ENCODE results near the gene HLA-DOA.

DNA sequence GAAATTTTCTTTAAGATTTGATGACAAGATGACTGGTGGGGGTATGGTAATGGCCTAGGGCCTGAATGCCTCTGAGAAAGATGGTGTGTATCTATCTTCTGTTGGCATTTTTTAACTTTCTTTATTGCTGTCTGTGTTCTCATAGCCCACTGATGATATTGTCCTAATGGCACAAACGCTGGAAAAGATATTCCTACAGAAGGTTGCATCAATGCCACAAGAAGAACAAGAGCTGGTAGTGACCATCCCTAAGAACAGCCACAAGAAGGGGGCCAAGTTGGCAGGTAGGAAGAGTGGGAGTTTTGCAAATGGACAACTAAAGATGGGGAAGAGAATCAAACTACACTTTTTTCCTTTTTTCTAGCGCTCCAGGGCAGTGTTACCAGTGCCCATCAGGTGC lies 33.5 kb downstream of the HLA-DOA start:
- TF ChIP-seq CTCF (IDR thresholded peaks at IDR 0.05; ENCODE audit: insufficient read depth, low read length): no peak
- TF ChIP-seq REST (IDR thresholded peaks at IDR 0.05; ENCODE audit: insufficient replicate concordance, low read depth): no peak
- TF ChIP-seq POLR2AphosphoS5 (IDR thresholded peaks at IDR 0.05; ENCODE audit: low read depth): no peak
- TF ChIP-seq GABPA (IDR thresholded peaks at IDR 0.05; ENCODE audit: low read depth): no peak
- no peak for TF ChIP-seq SPI1 (IDR thresholded peaks at IDR 0.05; ENCODE audit: borderline replicate concordance, low read depth)

All from HL-60 (cell line).